Measurements from ENCODE around the gene GNA12. TPM values are rescaled to one million over a fixed set of nuclear protein-coding genes. Genes with fewer than 3 reads are reported as not detected.

Gene GNA12
- total and polyA plus RNA-seq, 2 experiments from 2014 or later: 11.2 to 13.8 TPM

- Histone ChIP-seq H3K27me3 (replicated peaks; ENCODE audit: insufficient read depth) (no peaks in the 10 kb centered on the region), H3K9ac (no peak overlapping the region), H3K9me2 (ENCODE audit: insufficient read depth) (no peaks in the 10 kb centered on the region), H3K9me3 (ENCODE audit: low read depth) (no peaks in the 10 kb centered on the region), H2AFZ (peak overlapping the region; percentile 74), H3K4me3 (no peak overlapping the region), H3F3A (ENCODE audit: insufficient read depth) (peaks cover 14% of the 10 kb centered on the region), H3K27ac (no peak overlapping the region), H4K20me1 (ENCODE audit: insufficient read depth) (no peaks in the 10 kb centered on the region), H3K4me2 (ENCODE audit: unreplicated experiment) (peak overlapping the region; percentile 12), H3K4me1 (ENCODE audit: insufficient read depth) (no peaks in the 10 kb centered on the region), H3K36me3 (ENCODE audit: low read depth) (no peaks in the 10 kb centered on the region), H3K79me2 (ENCODE audit: insufficient read depth) (no peaks in the 10 kb centered on the region)
- WGBS, 2 experiments (ENCODE audit: low coverage in 1 of 2, low lambda C conversion rate in 2 of 2, missing lambda C conversion rate in 2 of 2): 20 to 22% methylated on average over 9 to 10 of the region's 10 CpGs
- in situ Hi-C loops (cut with MboI): loop anchor here (10.0 to 25.0 kb wide), 2 partner anchors 284 to 1742 kb away; no protein-coding TSS in a partner anchor
- DNase-seq: peak; percentile 69
- TF ChIP-seq EZH2phosphoT487 (IDR thresholded peaks at IDR 0.05; ENCODE audit: insufficient read depth, low read depth) (no peak), EZH2 (IDR thresholded peaks at IDR 0.05; ENCODE audit: insufficient read depth, poor library complexity, severe bottlenecking) (no peak)
Observed at GRCh38 chr7:2870471-2870931, 26.4 kb upstream of the GNA12 start.

- in situ Hi-C loops (cut with MboI): loop anchor here (10.0 to 25.0 kb wide), 2 partner anchors 285 to 1742 kb away; no protein-coding TSS in a partner anchor
- H3K4me2 ChIP-seq (ENCODE audit: unreplicated experiment): no peak overlapping the region
Observed at GRCh38 chr7:2869981-2870380, 25.9 kb upstream of the GNA12 start.

GRCh38 chr7:2866601-2867000 is 22.5 kb upstream of the GNA12 start:
- no peak overlapping the region for H3K27ac ChIP-seq
- WGBS, 2 experiments (ENCODE audit: low coverage in 1 of 2, low lambda C conversion rate in 2 of 2, missing lambda C conversion rate in 2 of 2): 6 to 11% methylated on average over 3 of the region's 3 CpGs
- H3F3A ChIP-seq (ENCODE audit: insufficient read depth): peaks cover 9% of the 10 kb centered on the region
- H3K27me3 ChIP-seq (replicated peaks; ENCODE audit: insufficient read depth): no peaks in the 10 kb centered on the region
- H3K9me2 ChIP-seq (ENCODE audit: insufficient read depth): no peaks in the 10 kb centered on the region
- no peak for TF ChIP-seq EZH2 (IDR thresholded peaks at IDR 0.05; ENCODE audit: insufficient read depth, poor library complexity, severe bottlenecking)
- TF ChIP-seq EZH2phosphoT487 (IDR thresholded peaks at IDR 0.05; ENCODE audit: insufficient read depth, low read depth): no peak
- H3K4me3 ChIP-seq: no peak overlapping the region
- no peak overlapping the region for H3K4me2 ChIP-seq (ENCODE audit: unreplicated experiment)
- in situ Hi-C loops (cut with MboI): loop anchor here (25.0 kb wide), 1 partner anchor 1746 kb away; no protein-coding TSS in a partner anchor
- H3K36me3 ChIP-seq (ENCODE audit: low read depth): no peaks in the 10 kb centered on the region
- no peaks in the 10 kb centered on the region for H3K9me3 ChIP-seq (ENCODE audit: low read depth)
- no peaks in the 10 kb centered on the region for H3K79me2 ChIP-seq (ENCODE audit: insufficient read depth)
- no peaks in the 10 kb centered on the region for H4K20me1 ChIP-seq (ENCODE audit: insufficient read depth)
- H3K9ac ChIP-seq: no peak overlapping the region
- H3K4me1 ChIP-seq (ENCODE audit: insufficient read depth): peaks cover 15% of the 10 kb centered on the region
- no peak overlapping the region for H2AFZ ChIP-seq
- no peak for DNase-seq

More at GRCh38 chr7:2869981-2870380, 25.9 kb upstream of the GNA12 start:
- peak overlapping the region; percentile 74; the same call in 1 of the 2 replicates for H2AFZ ChIP-seq
- no peak overlapping the region for H3K9ac ChIP-seq
- no peaks in the 10 kb centered on the region for H3K27me3 ChIP-seq (replicated peaks; ENCODE audit: insufficient read depth)
- no peaks in the 10 kb centered on the region for H3K79me2 ChIP-seq (ENCODE audit: insufficient read depth)
- TF ChIP-seq EZH2 (IDR thresholded peaks at IDR 0.05; ENCODE audit: insufficient read depth, poor library complexity, severe bottlenecking) (no peak), EZH2phosphoT487 (IDR thresholded peaks at IDR 0.05; ENCODE audit: insufficient read depth, low read depth) (no peak)
- H3K9me3 ChIP-seq (ENCODE audit: low read depth): no peaks in the 10 kb centered on the region
- no peaks in the 10 kb centered on the region for H3K4me1 ChIP-seq (ENCODE audit: insufficient read depth)
- no peak for DNase-seq
- H3F3A ChIP-seq (ENCODE audit: insufficient read depth): peaks cover 12% of the 10 kb centered on the region
- 88 to 97% methylated on average over 12 to 15 of the region's 15 CpGs for WGBS, 2 experiments (ENCODE audit: low coverage in 1 of 2, low lambda C conversion rate in 2 of 2, missing lambda C conversion rate in 2 of 2)
- no peaks in the 10 kb centered on the region for H4K20me1 ChIP-seq (ENCODE audit: insufficient read depth)
- H3K9me2 ChIP-seq (ENCODE audit: insufficient read depth): no peaks in the 10 kb centered on the region
- no peak overlapping the region for H3K27ac ChIP-seq
- no peaks in the 10 kb centered on the region for H3K36me3 ChIP-seq (ENCODE audit: low read depth)
- no peak overlapping the region for H3K4me3 ChIP-seq

- Histone ChIP-seq H3K4me2 (ENCODE audit: unreplicated experiment) (no peak overlapping the region), H3K79me2 (ENCODE audit: insufficient read depth) (no peaks in the 10 kb centered on the region), H3K9me2 (ENCODE audit: insufficient read depth) (no peaks in the 10 kb centered on the region), H3K9me3 (ENCODE audit: low read depth) (no peaks in the 10 kb centered on the region), H3K9ac (no peak overlapping the region), H3K4me1 (ENCODE audit: insufficient read depth) (peaks cover 15% of the 10 kb centered on the region), H3K27ac (no peak overlapping the region), H2AFZ (no peak overlapping the region), H3K36me3 (ENCODE audit: low read depth) (no peaks in the 10 kb centered on the region), H4K20me1 (ENCODE audit: insufficient read depth) (no peaks in the 10 kb centered on the region), H3K4me3 (no peak overlapping the region), H3F3A (ENCODE audit: insufficient read depth) (peaks cover 9% of the 10 kb centered on the region), H3K27me3 (replicated peaks; ENCODE audit: insufficient read depth) (no peaks in the 10 kb centered on the region)
- in situ Hi-C loops (cut with MboI): loop anchor here (25.0 kb wide), 1 partner anchor 1747 kb away; no protein-coding TSS in a partner anchor
- DNase-seq: peak; percentile 61
- TF ChIP-seq EZH2phosphoT487 (IDR thresholded peaks at IDR 0.05; ENCODE audit: insufficient read depth, low read depth): no peak
- no peak for TF ChIP-seq EZH2 (IDR thresholded peaks at IDR 0.05; ENCODE audit: insufficient read depth, poor library complexity, severe bottlenecking)
- 37% methylated on average over 17 of the region's 17 CpGs for WGBS, 2 experiments (ENCODE audit: low coverage in 1 of 2, low lambda C conversion rate in 2 of 2, missing lambda C conversion rate in 2 of 2)
Observed at GRCh38 chr7:2864999-2865670, 21.0 kb upstream of the GNA12 start.

Measured in GM23248 (cell line).